HPDE6-E6E7 (cell line): Measurements from ENCODE around the gene ITGB3.
A peak's percentile ranks its signal among the peaks of the same experiment; 100 is the strongest.
"Not testable (repeated sequence)": the region's sequence is repeated elsewhere in the genome, so short reads cannot be mapped to it uniquely, and the experiment has no call there.

Experiments used
- DNase-seq: peaks from one replicate; pipeline ENCODE4 v3.0.0; 2011; ENCODE audit warnings: missing footprints; ENCODE audit errors: extremely low spot score

ITGB3 gene

DNA sequence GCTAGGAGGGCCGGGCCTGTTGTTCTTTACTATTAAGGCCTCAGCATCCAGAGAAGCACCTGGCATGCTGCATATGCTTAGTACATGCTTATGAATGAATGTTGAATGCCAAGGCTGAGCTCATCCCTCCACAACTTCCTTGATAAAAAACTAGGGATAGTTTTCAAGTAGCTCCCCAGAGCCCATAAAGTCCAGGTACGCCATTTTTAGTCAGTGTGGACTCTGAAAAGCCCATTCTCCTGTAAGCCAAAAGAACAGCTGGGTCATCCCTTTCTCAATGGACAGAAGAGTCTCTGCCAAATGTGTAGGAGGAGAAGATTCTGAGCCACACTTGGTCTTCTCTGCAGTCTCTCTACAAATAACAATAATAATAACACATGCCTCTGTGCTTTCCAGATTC lies 8.9 kb upstream of the ITGB3 start:
- DNase-seq = no peak

- no peak for DNase-seq
Measured at GRCh38 chr17:47246120-47246519, 7.5 kb upstream of the ITGB3 start.

- no peak for DNase-seq
Measured at GRCh38 chr17:47250855-47251254, 2.8 kb upstream of the ITGB3 start.

GRCh38 chr17:47251421-47251940 lies 2.1 kb upstream of the ITGB3 start:
- no peak for DNase-seq

DNA sequence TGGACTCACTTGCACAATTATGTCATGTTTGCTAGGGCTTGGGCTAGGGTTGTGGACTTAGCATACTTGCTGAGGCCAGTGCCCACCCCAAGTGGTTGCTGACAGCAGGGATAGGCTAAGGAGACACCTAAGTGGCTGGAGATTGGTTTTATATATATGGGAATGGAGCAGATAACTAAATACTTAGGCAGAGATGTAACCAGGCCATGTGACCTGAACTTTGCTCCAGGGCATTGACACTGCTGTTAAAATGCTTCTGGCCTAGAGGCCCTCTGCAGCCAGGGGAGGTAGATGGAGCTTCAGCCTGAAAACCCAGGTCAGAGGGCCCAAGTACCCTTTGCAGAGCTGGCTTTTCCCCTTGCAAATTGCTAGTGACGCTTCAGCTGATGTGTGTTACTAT lies 1.4 kb upstream of the ITGB3 start:
- no peak for DNase-seq

DNA sequence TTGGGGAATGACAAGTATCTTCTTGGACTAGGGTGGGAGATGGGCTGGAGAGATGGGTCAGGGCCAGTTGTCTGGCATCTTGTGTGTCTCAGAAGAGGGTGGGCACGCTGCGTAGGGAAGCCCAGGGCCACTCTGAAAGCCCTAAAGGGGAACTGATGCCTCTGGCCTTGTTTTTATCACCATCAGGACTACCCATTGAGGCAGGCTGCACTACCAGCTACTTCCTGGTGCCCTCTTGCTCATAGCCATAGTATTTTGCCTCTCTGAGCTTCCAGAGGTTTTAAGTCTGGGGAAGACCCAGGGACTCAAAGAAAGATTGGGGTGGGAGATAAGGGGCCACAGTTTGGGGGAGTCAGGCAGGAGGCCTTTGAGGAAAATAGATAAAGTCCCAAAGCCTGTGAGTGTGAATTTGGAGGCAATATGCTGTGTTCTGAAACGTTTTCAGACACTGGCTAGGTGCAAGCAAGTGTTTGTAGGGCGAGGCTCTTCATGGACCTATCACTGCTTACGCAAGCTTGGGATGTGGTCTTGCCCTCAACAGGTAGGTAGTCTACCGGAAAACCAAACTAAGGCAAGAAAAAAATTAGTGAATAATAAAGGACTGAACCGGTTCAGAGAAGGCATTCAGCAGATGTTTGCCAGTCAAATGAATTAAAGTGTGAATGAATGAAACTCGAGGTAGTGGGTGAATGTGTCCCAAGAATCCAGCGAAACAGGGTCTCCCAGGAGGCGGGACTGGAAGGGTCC lies 688 bp upstream of the ITGB3 start:
- no peak for DNase-seq

GRCh38 chr17:47254403-47254943 lies 846 bp downstream of the ITGB3 start:
- no peak for DNase-seq

GRCh38 chr17:47257651-47258339 lies 4.2 kb downstream of the ITGB3 start:
- DNase-seq = no peak

DNA sequence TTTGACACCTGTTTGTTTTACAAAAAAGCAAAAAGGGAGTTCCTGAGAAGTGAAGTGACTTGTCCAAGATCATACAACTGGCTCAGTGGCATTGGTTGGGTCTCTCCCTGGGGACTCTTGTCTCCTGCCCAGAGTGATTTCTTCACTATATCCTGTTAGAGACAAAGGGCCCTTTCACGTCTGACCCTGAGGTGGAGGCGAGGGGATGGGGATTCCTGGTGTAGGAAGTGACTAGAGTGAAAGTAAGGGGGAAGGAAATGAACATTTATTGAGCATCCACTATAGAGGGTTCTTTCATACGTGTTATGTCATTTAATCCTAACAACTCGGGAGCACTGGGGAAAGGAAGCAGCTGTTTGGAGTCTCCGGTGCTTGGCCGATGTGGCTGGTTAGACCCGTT lies 9.0 kb downstream of the ITGB3 start:
- no peak for DNase-seq

GRCh38 chr17:47264166-47264565 lies 10.5 kb downstream of the ITGB3 start:
- no peak for DNase-seq

DNA sequence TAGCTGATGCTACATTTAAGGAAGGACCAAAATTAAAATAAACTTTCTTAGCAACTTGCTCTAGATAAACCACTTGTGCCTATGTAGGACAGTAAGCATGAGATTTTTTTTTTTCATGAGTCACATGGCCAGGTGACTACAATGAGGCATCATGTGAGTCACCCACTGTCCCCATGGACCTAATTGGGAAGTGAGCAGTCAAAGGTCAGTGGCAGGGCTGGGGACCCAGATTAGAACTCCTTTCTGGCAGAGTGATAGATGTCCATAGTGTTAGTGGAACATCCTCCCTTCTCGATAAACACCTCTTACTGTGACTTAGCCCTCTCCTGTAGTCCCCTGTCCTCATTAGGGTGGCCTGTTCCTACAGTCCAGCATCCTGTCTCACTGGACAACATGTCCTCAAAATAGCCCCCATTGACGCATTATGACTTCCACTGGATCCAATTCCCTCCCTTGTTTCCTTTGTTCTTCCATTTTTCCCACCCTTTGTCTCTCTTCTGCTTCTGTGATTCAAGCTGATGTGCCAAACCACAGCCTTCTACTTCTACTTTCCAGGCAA lies 12.4 kb downstream of the ITGB3 start:
- DNase-seq = no peak

DNA sequence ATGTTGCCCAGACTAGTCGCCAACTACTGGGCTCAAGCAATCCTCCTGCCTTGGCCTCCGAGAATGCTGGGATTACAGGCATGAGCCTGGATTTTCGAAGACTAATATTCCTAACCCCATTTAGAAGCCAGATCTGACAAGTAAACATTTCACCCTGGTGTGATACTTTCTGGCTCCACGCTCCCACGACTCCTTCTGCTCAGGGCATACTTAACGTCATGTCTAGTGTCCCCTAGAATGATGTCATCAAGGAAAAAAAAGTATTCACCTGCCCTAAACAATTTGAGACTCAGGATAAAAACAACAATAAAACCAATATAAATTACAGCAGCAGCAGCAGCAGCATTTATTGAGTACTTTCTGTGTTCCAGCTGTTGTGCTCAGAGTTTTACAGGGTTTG lies 13.2 kb downstream of the ITGB3 start:
- DNase-seq = no peak

- DNase-seq = no peak
Measured at GRCh38 chr17:47267354-47267828, 13.8 kb downstream of the ITGB3 start.

DNA sequence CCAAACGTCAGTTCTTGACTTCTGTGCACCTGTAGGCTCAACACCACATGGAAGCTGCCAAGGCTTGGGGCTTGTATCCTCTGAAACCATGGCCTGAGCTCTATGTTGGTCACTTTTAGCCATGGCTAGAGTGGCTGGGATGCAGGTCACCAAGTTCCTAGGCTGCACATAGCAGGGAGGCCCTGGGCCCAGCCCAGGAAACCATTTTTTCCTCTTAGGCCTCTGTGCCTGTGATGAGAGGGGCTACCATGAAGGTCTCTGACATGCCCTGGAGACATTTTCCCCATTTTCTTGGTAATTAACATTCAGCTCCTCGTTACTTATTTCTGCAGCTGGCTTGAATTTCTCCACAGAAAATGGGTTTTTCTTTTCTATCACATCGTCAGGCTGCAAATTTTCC lies 15.3 kb downstream of the ITGB3 start:
- not testable (repeated sequence) for DNase-seq

DNA sequence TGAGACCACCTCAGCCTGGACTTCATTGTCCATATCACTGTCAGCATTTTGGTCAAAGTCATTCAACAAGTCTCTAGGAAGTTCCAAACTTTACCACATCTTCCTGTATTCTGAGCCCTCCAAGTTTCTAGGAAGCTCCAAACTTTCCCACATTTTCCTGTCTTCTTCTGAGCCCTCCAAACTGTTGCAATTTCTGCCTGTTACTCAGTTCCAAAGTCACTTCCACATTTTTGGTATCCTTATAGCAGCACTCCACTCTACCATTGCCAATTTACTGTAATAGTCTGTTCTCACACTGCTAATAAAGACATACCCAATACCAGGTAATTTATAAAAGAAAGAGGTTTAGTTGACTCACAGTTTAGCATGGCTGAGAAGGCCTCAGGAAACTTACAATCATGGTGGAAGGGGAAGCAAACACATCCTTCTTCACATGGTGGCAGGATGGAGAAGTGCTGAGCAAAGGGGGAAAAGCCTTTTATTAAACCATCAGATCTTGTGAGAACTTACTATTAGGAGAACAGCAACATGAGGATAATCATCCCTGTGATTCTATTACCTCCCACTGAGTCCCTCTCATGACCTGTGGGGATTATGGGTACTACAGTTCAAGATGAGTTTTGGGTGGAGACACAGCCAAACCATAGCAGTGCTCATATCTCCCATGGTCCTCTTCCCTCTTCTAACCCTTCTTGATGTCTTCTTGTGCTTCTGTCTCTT lies 16.1 kb downstream of the ITGB3 start:
- not testable (repeated sequence) for DNase-seq

- DNase-seq = no peak
Measured at GRCh38 chr17:47270946-47271705, 17.5 kb downstream of the ITGB3 start.

DNA sequence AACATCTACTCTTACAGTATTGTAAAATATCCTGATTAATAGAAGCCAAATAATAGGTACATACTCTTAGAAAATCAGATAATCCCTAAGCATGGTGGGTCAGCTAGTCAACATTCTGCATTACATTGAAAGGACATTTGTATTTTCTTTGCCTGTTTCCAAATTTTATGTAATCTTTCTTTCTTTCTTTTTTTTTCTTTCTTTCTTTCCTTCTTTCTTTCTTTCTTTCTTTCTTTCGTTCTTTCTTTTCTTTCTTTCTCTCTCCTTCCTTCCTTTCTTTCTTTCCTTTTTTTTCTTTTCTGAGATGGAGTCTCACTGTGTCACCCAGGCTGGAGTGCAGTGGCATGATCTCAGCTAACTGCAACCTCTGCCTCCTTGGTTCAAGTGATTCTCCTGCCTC lies 18.9 kb downstream of the ITGB3 start:
- DNase-seq = no peak

- DNase-seq = no peak
Measured at GRCh38 chr17:47273245-47273644, 19.6 kb downstream of the ITGB3 start.

DNA sequence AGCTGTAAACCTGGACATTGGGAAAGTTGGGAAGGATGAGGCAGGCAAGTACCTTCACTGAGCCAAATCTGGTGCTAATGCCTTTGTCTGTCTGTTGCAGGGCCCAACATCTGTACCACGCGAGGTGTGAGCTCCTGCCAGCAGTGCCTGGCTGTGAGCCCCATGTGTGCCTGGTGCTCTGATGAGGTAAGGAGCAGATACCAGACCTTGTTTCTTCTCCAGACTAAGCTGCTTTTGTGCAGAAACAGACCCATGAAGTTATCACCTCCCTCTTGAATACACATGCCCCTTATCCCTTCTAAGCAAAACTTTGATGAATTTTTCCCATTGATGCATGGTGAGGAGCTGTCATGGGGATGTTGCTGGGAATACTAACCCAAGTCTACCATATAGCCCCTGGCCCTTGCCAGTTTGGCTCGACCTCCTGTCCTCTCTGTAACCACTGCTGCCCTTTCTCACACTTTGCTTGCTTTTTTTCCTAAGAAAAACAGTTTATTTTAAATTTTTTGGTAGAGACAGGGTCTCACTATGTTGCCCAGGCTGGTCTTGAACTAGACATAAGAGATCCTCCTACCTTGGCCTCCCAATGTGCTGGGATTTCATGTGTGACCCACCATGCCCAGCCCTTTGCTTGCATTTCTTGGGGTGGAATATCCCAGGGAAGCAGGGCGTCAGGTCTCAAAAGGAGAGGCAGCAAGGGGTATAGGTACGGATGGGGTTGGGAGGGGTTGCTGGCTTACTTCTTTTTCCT lies 20.9 kb downstream of the ITGB3 start:
- DNase-seq = no peak

DNA sequence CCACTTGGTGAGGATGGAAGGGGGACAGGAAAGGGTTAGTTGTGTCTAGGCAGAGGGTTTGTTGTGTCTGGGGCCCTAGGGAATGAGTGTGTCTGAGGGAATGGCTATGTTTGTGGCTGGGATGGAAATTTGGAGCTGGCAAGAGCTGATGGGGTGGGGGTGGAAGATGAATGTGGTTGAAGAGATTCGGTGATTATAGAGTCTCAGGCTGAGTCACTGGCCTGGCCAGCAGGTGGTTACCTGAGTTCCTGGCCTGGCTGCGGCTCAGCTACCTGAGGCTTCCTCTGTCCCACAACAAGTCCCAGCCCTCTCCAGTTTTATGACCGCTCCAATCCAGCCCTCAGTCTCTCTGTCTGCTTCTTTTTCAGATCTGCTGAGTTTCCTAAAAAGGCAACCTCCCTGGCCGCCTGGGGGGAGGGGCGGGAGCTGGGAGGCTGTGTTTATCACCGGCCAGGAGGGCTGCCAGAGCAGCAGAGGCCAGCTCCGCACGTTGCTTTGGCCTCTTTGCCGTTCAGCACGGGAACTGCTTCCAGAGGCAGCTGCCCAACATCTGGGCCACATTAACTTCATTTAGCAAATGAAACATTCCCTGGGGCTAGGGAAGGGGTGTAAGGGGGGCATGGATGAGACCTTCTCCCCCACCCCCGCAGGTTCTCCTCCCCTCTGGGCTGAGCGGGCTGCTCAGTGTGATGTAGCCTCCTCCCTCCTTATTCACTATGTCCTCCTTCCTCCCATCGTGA lies 21.8 kb downstream of the ITGB3 start:
- DNase-seq = peak; percentile 49
